Activated gamma-delta T cell treated with anti-CD3 and anti-CD28 coated beads, Interleukin-2, amount 50 U/mL, for 16 hours (primary cell): ENCODE results near the gene TRIP6.
A peak's percentile ranks its signal among the peaks of the same experiment; 100 is the strongest.

Experiments used
- DNase-seq: peaks from one replicate; pipeline ENCODE4 v3.0.0-alpha.2; 2020; ENCODE audit warnings: low read depth

The TRIP6 gene

GRCh38 chr7:100867040-100867775 lies at the start of gene TRIP6:
TSS of gene TRIP6 (plus strand) at chr7:100867387. CDS start at chr7:100867498, 111 bp downstream.
- no peak for DNase-seq

GRCh38 chr7:100818366-100818765 lies 48.8 kb upstream of the TRIP6 start:
- no peak for DNase-seq

- no peak for DNase-seq
Observed at GRCh38 chr7:100818825-100819224, 48.4 kb upstream of the TRIP6 start.

GRCh38 chr7:100819586-100819985 lies 47.6 kb upstream of the TRIP6 start:
- DNase-seq = no peak

GRCh38 chr7:100822236-100823139 lies 44.7 kb upstream of the TRIP6 start:
- no peak for DNase-seq

GRCh38 chr7:100823140-100823525 lies 44.1 kb upstream of the TRIP6 start:
- DNase-seq = no peak

GRCh38 chr7:100823534-100823933 lies 43.7 kb upstream of the TRIP6 start:
- no peak for DNase-seq

GRCh38 chr7:100824499-100825214 lies 42.5 kb upstream of the TRIP6 start:
- no peak for DNase-seq

- DNase-seq = no peak
Observed at GRCh38 chr7:100825215-100825671, 41.9 kb upstream of the TRIP6 start.

- no peak for DNase-seq
Observed at GRCh38 chr7:100825751-100826513, 41.3 kb upstream of the TRIP6 start.

GRCh38 chr7:100826514-100827329 lies 40.5 kb upstream of the TRIP6 start:
- no peak for DNase-seq

- DNase-seq = no peak
Observed at GRCh38 chr7:100827330-100828226, 39.6 kb upstream of the TRIP6 start, which contains the start of gene EPHB4. TSS of gene EPHB4 (minus strand) at chr7:100827523. CDS start at chr7:100827030, 493 bp downstream.

GRCh38 chr7:100829150-100829716 lies 38.0 kb upstream of the TRIP6 start:
- DNase-seq = no peak

GRCh38 chr7:100830396-100830795 lies 36.8 kb upstream of the TRIP6 start:
- no peak for DNase-seq

- DNase-seq = no peak
Observed at GRCh38 chr7:100832281-100832633, 34.9 kb upstream of the TRIP6 start.

- DNase-seq = no peak
Observed at GRCh38 chr7:100835903-100836811, 31.0 kb upstream of the TRIP6 start.

- DNase-seq = no peak
Observed at GRCh38 chr7:100836812-100837098, 30.4 kb upstream of the TRIP6 start.

GRCh38 chr7:100837099-100837836 lies 29.9 kb upstream of the TRIP6 start:
- peak; percentile 62 for DNase-seq
